ENCODE measurements around the gene RPS19.

Gene RPS19

GRCh38 chr19:41910992-41911888, 51.2 kb downstream of the RPS19 start:
- H3K79me2 ChIP-seq (ENCODE audit: insufficient read depth, low read length), result no peaks in the 10 kb centered on the region
- no peak overlapping the region for H3K9ac ChIP-seq (ENCODE audit: low read length)
- H3K36me3 ChIP-seq (ENCODE audit: insufficient read depth, low read length), result peaks cover 23% of the 10 kb centered on the region
- no peaks in the 10 kb centered on the region for H3K9me3 ChIP-seq (ENCODE audit: low read length)
- no peak overlapping the region for H3K27ac ChIP-seq (ENCODE audit: low read depth, low read length, poor library complexity, severe bottlenecking)
- H3K27me3 ChIP-seq (ENCODE audit: insufficient read depth, low read length), result peaks cover 17% of the 10 kb centered on the region
- no peaks in the 10 kb centered on the region for H3K4me1 ChIP-seq (ENCODE audit: insufficient read depth, low read length, severe bottlenecking)
- H3K9me2 ChIP-seq (ENCODE audit: low read depth, low read length), result no peaks in the 10 kb centered on the region
- H2AFZ ChIP-seq (ENCODE audit: low read length), result no peak overlapping the region
- no peak overlapping the region for H3K4me2 ChIP-seq (ENCODE audit: low read length)
- no peaks in the 10 kb centered on the region for H4K20me1 ChIP-seq (ENCODE audit: insufficient read depth, low read length)
- H3K4me3 ChIP-seq (ENCODE audit: low read depth, low read length, poor library complexity, severe bottlenecking), result no peak overlapping the region
- TF ChIP-seq EZH2 (IDR thresholded peaks at IDR 0.05; ENCODE audit: borderline replicate concordance, low read length) (no peak), CTCF (IDR thresholded peaks at IDR 0.05; ENCODE audit: low read length) (no peak)
- no peaks in the 10 kb centered on the region for H3F3A ChIP-seq (ENCODE audit: insufficient read depth, low read length)

- H3K4me3 ChIP-seq (ENCODE audit: low read depth, low read length, poor library complexity, severe bottlenecking), result no peak overlapping the region
- H3F3A ChIP-seq (ENCODE audit: insufficient read depth, low read length), result no peaks in the 10 kb centered on the region
- no peaks in the 10 kb centered on the region for H4K20me1 ChIP-seq (ENCODE audit: insufficient read depth, low read length)
- no peaks in the 10 kb centered on the region for H3K4me1 ChIP-seq (ENCODE audit: insufficient read depth, low read length, severe bottlenecking)
- no peaks in the 10 kb centered on the region for H3K9me2 ChIP-seq (ENCODE audit: low read depth, low read length)
- peaks cover 25% of the 10 kb centered on the region for H3K27me3 ChIP-seq (ENCODE audit: insufficient read depth, low read length)
- no peak overlapping the region for H3K27ac ChIP-seq (ENCODE audit: low read depth, low read length, poor library complexity, severe bottlenecking)
- no peak overlapping the region for H2AFZ ChIP-seq (ENCODE audit: low read length)
- no peak overlapping the region for H3K9ac ChIP-seq (ENCODE audit: low read length)
- peaks cover 14% of the 10 kb centered on the region for H3K36me3 ChIP-seq (ENCODE audit: insufficient read depth, low read length)
- no peak overlapping the region for H3K4me2 ChIP-seq (ENCODE audit: low read length)
- TF ChIP-seq CTCF (IDR thresholded peaks at IDR 0.05; ENCODE audit: low read length) (no peak), EZH2 (IDR thresholded peaks at IDR 0.05; ENCODE audit: borderline replicate concordance, low read length) (no peak)
- H3K79me2 ChIP-seq (ENCODE audit: insufficient read depth, low read length), result no peaks in the 10 kb centered on the region
- H3K9me3 ChIP-seq (ENCODE audit: low read length), result no peaks in the 10 kb centered on the region
Measured at GRCh38 chr19:41911889-41912731, 52.1 kb downstream of the RPS19 start.

DNA sequence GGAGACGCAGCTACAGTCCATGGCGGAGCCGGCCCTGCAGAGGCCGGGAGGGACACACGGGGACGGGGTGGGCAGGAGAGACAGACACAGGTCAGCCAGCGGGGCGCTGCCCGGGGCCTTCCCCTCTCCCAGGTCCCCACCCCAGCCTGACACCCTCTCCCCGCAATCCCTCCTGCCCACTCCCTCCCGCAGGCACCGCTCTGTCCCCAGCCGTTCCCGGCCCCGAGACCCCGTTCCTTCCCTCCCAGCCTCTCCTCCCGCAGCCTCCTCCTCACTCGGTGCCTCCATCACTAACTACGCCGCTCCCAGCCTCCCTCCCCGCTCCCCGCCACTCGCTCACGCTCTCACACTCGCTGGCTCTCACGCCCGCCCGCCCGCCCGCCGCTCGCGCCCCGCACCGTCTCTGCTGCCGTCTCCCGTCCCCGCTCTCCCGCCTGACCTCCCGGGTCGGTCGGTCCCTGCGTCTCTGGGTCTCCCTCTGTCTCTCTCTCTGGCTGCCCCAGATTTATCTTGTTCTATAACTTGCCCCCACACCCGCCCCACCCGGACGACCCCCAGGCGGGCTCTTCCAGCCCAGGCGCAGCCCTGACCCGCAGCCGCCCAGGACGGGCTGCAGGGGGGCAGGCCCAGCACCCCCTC, 53.0 kb downstream of the RPS19 start:
- H3F3A ChIP-seq (ENCODE audit: insufficient read depth, low read length), result no peaks in the 10 kb centered on the region
- no peak overlapping the region for H2AFZ ChIP-seq (ENCODE audit: low read length)
- H3K36me3 ChIP-seq (ENCODE audit: insufficient read depth, low read length), result peaks cover 7% of the 10 kb centered on the region; the same call in 1 of the 2 replicates
- H4K20me1 ChIP-seq (ENCODE audit: insufficient read depth, low read length), result no peaks in the 10 kb centered on the region
- no peaks in the 10 kb centered on the region for H3K79me2 ChIP-seq (ENCODE audit: insufficient read depth, low read length)
- no peak overlapping the region for H3K4me2 ChIP-seq (ENCODE audit: low read length)
- peaks cover 26% of the 10 kb centered on the region for H3K27me3 ChIP-seq (ENCODE audit: insufficient read depth, low read length)
- H3K9ac ChIP-seq (ENCODE audit: low read length), result no peak overlapping the region
- H3K4me1 ChIP-seq (ENCODE audit: insufficient read depth, low read length, severe bottlenecking), result no peaks in the 10 kb centered on the region
- TF ChIP-seq CTCF (IDR thresholded peaks at IDR 0.05; ENCODE audit: low read length) (no peak), EZH2 (IDR thresholded peaks at IDR 0.05; ENCODE audit: borderline replicate concordance, low read length) (no peak)
- H3K4me3 ChIP-seq (ENCODE audit: low read depth, low read length, poor library complexity, severe bottlenecking), result no peak overlapping the region
- H3K27ac ChIP-seq (ENCODE audit: low read depth, low read length, poor library complexity, severe bottlenecking), result no peak overlapping the region
- no peaks in the 10 kb centered on the region for H3K9me2 ChIP-seq (ENCODE audit: low read depth, low read length)
- no peaks in the 10 kb centered on the region for H3K9me3 ChIP-seq (ENCODE audit: low read length)
